ENCODE measurements around the gene CCDC198.

CCDC198 gene, protein sequence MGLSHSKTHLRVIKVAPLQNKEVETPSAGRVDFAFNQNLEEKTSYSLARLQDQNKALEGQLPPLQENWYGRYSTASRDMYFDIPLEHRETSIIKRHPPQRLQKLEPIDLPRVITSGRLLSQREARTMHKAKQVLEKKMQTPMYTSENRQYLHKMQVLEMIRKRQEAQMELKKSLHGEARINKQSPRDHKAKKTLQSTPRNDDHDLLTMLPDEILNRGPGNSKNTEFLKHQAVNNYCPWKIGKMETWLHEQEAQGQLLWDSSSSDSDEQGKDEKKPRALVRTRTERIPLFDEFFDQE

DNA sequence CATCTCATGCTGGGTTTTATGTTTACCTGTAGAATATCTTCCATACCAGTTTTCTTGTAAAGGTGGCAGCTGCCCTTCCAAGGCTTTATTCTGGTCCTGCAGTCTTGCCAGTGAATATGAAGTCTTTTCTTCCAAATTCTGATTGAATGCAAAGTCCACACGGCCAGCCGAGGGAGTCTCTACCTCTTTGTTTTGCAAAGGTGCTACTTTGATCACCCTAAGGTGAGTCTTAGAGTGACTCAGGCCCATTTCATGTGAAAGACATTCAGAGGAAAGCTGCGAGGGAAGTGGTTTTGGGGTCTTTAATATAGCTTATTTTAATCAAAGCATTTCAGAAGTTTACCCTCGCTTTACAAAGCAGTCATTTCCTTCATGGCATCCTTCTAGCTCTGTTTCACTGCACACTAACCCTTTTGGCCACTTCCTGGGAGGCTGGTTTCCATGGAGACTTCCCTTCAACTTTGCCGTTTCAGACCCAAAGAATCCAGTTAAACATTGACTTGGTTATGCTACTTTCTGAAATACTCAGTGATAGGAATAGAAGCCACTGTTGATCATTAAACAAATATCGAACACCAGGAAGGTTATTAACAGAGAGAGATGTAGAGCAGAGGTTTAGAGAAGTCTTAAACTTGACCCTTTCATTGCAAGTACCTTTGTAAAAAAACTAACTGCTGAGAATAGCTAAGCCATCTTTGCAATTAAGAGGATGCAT lies at the start of gene CCDC198:
CCDC198 (minus strand) TSS at position 391 of the 715 bp plus-strand sequence; CDS start at position 249, 142 bp downstream.
- TF ChIP-seq LEF1 (IDR thresholded peaks at IDR 0.05; ENCODE audit: borderline replicate concordance) (no peak), NFRKB (IDR thresholded peaks at IDR 0.05) (no peak), ARNT (IDR thresholded peaks at IDR 0.05) (no peak), ZNF384 (IDR thresholded peaks at IDR 0.05) (no peak), ELF4 (IDR thresholded peaks at IDR 0.05) (no peak), BHLHE40 (IDR thresholded peaks at IDR 0.05; ENCODE audit: borderline replicate concordance) (no peak), CTBP1 (IDR thresholded peaks at IDR 0.05; ENCODE audit: borderline replicate concordance) (no peak), FOXA1 (IDR thresholded peaks at IDR 0.05) (no peak), SP1 (IDR thresholded peaks at IDR 0.05) (no peak), L3MBTL2 (conservative IDR thresholded peaks at IDR 0.05) (no peak), FOXK2 (IDR thresholded peaks at IDR 0.05) (no peak), SUZ12 (IDR thresholded peaks at IDR 0.05) (no peak), FOXM1 (IDR thresholded peaks at IDR 0.05; ENCODE audit: borderline replicate concordance) (no peak), TARDBP (IDR thresholded peaks at IDR 0.05) (no peak)
- DNase-seq (ENCODE audit: extremely low spot score): no peak
- ChIA-PET POLR2A (interaction anchor here (1.3 kb wide), 1 partner anchor 104 kb away, joined by 3 read pairs; no protein-coding TSS in a partner anchor), CTCF (no interaction called here)

DNA sequence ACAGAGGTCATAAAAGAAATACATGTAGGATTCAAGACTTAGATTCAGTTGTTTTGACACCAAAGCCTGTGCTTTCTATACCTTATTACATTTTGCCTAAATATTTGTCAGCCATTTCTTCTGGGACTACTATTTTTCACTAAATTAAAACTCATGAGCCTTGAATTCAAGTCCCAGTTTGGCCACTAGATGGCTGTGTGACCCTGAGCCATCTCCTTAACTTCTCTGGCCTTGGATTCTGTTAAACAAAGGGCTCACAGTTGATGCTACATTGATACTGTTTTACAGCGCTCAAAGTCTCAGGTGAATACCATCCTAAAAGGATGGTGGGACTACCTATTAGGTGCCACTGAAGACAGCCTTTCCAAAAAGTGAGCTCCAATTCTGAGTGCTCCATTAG lies 39.6 kb upstream of the CCDC198 start:
- no peak for DNase-seq (ENCODE audit: extremely low spot score)
- TF ChIP-seq ELF4 (IDR thresholded peaks at IDR 0.05) (no peak), LEF1 (IDR thresholded peaks at IDR 0.05; ENCODE audit: borderline replicate concordance) (no peak), SP1 (IDR thresholded peaks at IDR 0.05) (no peak), BHLHE40 (IDR thresholded peaks at IDR 0.05; ENCODE audit: borderline replicate concordance) (no peak), ARNT (IDR thresholded peaks at IDR 0.05) (no peak), SUZ12 (IDR thresholded peaks at IDR 0.05) (no peak), TARDBP (IDR thresholded peaks at IDR 0.05) (no peak), NFRKB (IDR thresholded peaks at IDR 0.05) (no peak), FOXK2 (IDR thresholded peaks at IDR 0.05) (no peak), FOXA1 (IDR thresholded peaks at IDR 0.05) (no peak), CTBP1 (IDR thresholded peaks at IDR 0.05; ENCODE audit: borderline replicate concordance) (no peak), ZNF384 (IDR thresholded peaks at IDR 0.05) (no peak), L3MBTL2 (conservative IDR thresholded peaks at IDR 0.05) (no peak), HDGF (IDR thresholded peaks at IDR 0.05; ENCODE audit: borderline replicate concordance) (no peak), FOXM1 (IDR thresholded peaks at IDR 0.05; ENCODE audit: borderline replicate concordance) (no peak)
- TF ChIP-seq, protein P1, sequence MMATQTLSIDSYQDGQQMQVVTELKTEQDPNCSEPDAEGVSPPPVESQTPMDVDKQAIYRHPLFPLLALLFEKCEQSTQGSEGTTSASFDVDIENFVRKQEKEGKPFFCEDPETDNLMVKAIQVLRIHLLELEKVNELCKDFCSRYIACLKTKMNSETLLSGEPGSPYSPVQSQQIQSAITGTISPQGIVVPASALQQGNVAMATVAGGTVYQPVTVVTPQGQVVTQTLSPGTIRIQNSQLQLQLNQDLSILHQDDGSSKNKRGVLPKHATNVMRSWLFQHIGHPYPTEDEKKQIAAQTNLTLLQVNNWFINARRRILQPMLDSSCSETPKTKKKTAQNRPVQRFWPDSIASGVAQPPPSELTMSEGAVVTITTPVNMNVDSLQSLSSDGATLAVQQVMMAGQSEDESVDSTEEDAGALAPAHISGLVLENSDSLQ (IDR thresholded peaks at IDR 0.05): no peak
- CTCF ChIA-PET: interaction anchor here (1.0 kb wide), 1 partner anchor 52 kb away, joined by 3 read pairs; no protein-coding TSS in a partner anchor
- POLR2A ChIA-PET: no interaction called here

DNA sequence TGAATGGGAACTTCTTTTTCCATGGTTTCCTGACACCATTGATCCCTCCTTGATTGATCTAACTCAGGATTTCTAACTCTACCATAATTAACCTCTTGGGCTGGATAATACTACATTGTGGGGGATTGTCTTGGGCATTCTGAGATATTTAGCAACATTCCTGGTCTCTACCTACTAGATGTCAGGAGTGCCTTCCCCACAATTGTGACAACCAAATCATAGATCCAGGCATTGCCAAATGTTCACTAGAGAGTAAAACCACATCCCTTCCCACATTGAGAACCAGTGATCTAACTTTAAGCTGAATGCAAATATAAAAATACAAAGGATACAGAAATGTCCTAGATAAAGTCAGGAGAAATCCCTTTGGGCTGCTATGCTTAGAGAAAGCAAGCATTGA lies 36.9 kb upstream of the CCDC198 start:
- no peak for DNase-seq (ENCODE audit: extremely low spot score)
- no peak for TF ChIP-seq FOXM1 (IDR thresholded peaks at IDR 0.05; ENCODE audit: borderline replicate concordance)
- TF ChIP-seq TARDBP (IDR thresholded peaks at IDR 0.05): no peak
- no peak for TF ChIP-seq ELF4 (IDR thresholded peaks at IDR 0.05)
- TF ChIP-seq SP1 (IDR thresholded peaks at IDR 0.05): no peak
- TF ChIP-seq, protein P1 (IDR thresholded peaks at IDR 0.05): no peak
- TF ChIP-seq L3MBTL2 (conservative IDR thresholded peaks at IDR 0.05): no peak
- no peak for TF ChIP-seq FOXA1 (IDR thresholded peaks at IDR 0.05)
- no peak for TF ChIP-seq FOXK2 (IDR thresholded peaks at IDR 0.05)
- no peak for TF ChIP-seq ARNT (IDR thresholded peaks at IDR 0.05)
- ChIA-PET POLR2A (no interaction called here), CTCF (no interaction called here)

DNA sequence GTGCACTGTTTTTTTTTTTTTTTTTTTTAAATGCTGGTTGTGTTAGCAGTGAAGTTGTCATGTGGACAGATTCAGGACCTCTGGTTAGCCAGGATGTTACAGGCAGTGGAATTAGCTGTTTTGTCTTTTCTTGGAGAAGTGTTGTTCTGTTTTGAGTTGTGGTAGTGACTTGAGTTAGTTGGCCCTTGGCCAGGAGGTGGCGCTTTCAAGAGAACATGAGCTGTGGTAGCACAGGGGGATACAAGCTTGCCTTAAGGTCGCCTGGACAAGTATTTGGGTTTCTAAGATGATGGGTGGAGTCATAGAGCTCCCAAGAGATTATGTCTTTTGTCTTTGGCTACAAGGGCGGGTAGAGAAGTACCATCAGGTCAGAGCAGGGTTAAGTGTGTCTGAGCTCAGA lies 33.3 kb upstream of the CCDC198 start:
- ChIA-PET CTCF (interaction anchor here (0.6 to 1.3 kb wide), 2 partner anchors 25 to 542 kb away, joined by 3 to 6 read pairs; no protein-coding TSS in a partner anchor), POLR2A (no interaction called here)
- TF ChIP-seq FOXK2 (IDR thresholded peaks at IDR 0.05) (no peak), SUZ12 (IDR thresholded peaks at IDR 0.05) (no peak), SP1 (IDR thresholded peaks at IDR 0.05) (no peak), ZNF384 (IDR thresholded peaks at IDR 0.05) (no peak), BHLHE40 (IDR thresholded peaks at IDR 0.05; ENCODE audit: borderline replicate concordance) (no peak), ARNT (IDR thresholded peaks at IDR 0.05) (no peak), L3MBTL2 (conservative IDR thresholded peaks at IDR 0.05) (no peak), FOXA1 (IDR thresholded peaks at IDR 0.05) (no peak)
- TF ChIP-seq, protein P1 (IDR thresholded peaks at IDR 0.05): no peak
- no peak for DNase-seq (ENCODE audit: extremely low spot score)

DNA sequence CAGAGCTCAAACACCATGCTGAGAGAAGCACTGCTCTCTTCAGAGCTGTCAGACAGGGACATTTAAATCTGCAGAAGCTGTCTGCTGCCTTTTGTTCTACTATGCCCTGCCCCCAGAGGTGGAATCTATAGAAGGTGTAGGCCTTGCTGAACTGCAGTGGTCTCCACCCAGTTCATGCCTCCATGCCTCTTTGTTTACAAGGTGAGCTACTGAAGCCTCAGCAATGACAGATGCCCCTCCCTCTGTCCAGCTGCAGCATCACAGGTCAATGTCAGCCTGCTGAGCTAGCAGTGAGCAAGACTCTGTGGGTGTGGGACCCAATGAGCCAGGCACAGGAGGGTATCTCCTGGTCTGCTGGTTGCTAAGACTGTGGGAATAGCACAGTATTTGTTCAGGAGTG lies 25.4 kb upstream of the CCDC198 start:
- POLR2A ChIA-PET: no interaction called here
- TF ChIP-seq TARDBP (IDR thresholded peaks at IDR 0.05) (no peak), NFRKB (IDR thresholded peaks at IDR 0.05) (no peak), ELF4 (IDR thresholded peaks at IDR 0.05) (no peak), ARNT (IDR thresholded peaks at IDR 0.05) (no peak)
- CTCF ChIA-PET: interaction anchor here (0.6 kb wide), 1 partner anchor 90 kb away, joined by 4 read pairs; no protein-coding TSS in a partner anchor
- DNase-seq (ENCODE audit: extremely low spot score): no peak

DNA sequence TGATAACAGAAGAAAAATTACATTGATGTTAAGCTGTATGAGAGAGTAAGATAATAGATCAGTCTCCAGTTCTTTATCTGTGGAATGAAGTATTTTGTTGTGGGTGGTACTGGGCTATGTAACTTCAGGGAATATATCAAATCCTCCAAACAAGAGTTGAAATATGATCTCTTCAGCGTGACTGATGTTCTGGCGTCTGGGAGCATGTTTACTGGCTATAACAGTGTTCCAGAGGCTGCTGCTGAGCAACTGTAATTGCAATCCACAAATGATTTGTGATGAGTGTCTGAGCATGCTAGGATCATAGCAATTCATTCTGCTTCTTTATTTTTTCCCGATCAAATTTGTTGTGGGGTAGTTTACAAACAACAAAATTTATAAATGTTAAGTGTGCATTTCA lies 18.6 kb upstream of the CCDC198 start:
- DNase-seq (ENCODE audit: extremely low spot score): peak; percentile 22
- ChIA-PET CTCF (interaction anchor here (0.7 kb wide), 1 partner anchor 48 kb away, joined by 3 read pairs; no protein-coding TSS in a partner anchor), POLR2A (no interaction called here)
- TF ChIP-seq HDGF (IDR thresholded peaks at IDR 0.05; ENCODE audit: borderline replicate concordance) (no peak), CTBP1 (IDR thresholded peaks at IDR 0.05; ENCODE audit: borderline replicate concordance) (no peak), LEF1 (IDR thresholded peaks at IDR 0.05; ENCODE audit: borderline replicate concordance) (no peak), L3MBTL2 (conservative IDR thresholded peaks at IDR 0.05) (no peak), FOXK2 (IDR thresholded peaks at IDR 0.05) (no peak), ARNT (IDR thresholded peaks at IDR 0.05) (no peak), ELF4 (IDR thresholded peaks at IDR 0.05) (no peak)
- TF ChIP-seq, protein P1 (IDR thresholded peaks at IDR 0.05): peak; percentile 48

All from HEK293T (cell line).